HG03045 (cell line): Measurements from ENCODE around the gene CLOCK.

Experiments
- ATAC-seq: cut with Tn5 transposase; IDR thresholded peaks from one replicate; pipeline ENCODE4 v1.9.1; 2021; ENCODE audit warnings: mild to moderate bottlenecking, moderate library complexity; ENCODE audit not compliant: unreplicated experiment

The CLOCK gene

DNA sequence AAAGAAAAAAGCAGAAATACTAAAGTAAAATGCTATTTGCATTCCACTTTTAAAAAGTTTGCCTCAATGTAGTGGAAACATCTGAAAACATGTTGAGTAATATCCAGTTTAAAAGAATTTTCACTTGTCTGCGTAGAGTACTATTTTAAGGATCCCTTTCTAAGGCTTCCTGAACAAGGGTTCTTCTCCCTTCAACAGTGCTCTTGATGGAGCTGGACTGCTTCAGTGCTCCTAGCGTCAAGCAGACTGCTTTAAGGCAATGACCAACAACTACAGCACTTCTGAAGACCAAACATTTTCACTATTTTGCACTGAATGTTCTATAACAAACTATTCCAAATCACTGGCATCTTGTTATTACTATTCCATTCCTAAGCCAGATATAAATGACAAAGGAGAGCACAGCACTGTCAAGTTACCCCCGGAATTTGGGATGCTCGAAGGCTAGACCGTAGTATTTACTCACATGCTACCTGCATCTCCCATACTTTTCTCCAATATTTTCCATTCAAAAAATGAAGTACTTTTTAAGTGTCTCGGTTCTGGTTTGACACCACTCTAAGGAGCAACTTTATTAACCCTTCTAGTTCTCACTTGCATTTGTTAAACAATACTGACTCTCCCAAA is 114.9 kb downstream of the CLOCK start:
- no peak for ATAC-seq

GRCh38 chr4:55424791-55425190 is 121.9 kb downstream of the CLOCK start:
- no peak for ATAC-seq

DNA sequence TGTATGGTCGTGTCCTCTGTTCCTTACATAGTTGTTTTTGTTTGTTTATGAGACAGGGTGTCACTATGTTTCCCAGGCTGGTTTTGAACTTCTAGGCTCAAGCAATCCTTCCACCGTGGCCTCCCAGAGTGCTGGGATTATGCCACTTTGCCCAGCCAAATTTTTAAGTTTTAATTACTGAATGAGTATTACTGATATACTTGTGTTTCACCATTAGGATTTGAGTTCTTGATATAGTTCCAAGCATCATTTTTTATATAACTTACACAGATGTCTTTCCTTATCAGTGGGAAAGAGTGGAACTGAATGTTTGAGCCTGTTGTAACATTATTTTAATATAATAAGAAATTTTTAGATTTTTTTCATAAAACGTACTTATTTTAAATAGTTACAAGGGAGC is 130.5 kb downstream of the CLOCK start:
- no peak for ATAC-seq

GRCh38 chr4:55411621-55412020 is 135.1 kb downstream of the CLOCK start:
- ATAC-seq, result no peak

- ATAC-seq, result no peak
Observed at GRCh38 chr4:55410431-55410830, 136.3 kb downstream of the CLOCK start.

DNA sequence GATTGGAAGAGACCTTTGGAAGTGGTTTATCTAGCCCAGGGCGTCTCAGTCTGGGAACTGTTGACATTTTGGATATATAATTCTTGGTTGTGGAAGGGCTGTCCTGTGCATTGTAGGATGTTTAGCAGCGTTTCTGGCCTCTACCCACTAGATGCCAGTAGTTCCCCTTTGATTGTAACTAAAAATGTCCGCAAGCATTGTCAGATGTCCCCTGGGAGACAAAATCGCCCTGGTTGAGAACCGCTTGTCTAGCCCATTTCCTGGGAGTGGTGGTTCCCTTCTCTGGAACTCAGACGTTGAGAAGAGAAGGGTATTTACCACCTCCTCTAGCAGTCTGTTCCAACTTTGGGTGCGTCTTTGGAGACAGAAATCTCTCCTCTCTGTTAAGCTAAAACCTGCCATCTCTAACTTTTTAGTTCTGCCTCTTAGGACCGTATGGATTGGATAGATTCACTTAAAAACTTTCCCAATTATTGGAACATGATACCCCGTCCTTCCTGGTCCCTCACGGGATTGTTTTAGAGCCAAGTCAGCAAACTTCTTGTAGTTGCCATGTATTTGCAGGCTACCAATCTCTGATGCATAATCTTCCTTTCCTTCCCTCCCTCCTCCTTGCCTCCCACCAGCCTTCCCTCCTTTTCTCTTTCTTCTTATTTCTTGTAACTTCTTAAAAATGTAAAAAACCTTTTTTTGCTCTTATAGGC is 137.1 kb downstream of the CLOCK start:
- ATAC-seq, result no peak

DNA sequence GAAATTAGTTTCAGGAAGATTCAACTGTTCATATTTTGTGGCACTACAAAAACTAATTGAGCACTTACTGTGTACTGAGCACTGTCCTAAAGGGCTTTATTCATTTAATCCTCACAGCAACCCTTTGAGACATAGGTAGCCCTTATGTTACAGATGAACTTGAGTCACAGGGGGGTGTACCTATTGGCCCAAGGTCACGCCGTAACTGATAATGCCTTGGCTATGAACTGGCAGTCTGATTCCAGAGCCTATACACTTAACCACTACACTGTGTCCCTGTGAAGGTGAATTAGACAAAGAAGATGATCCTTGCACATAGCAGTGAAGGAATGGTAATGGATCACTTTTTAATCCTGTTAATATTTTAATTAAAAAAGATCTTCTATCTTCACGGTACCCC is 138.9 kb downstream of the CLOCK start:
- ATAC-seq, result no peak

- no peak for ATAC-seq
Observed at GRCh38 chr4:55407119-55407518, 139.6 kb downstream of the CLOCK start.

- no peak for ATAC-seq
Observed at GRCh38 chr4:55406545-55406944, 140.2 kb downstream of the CLOCK start.

DNA sequence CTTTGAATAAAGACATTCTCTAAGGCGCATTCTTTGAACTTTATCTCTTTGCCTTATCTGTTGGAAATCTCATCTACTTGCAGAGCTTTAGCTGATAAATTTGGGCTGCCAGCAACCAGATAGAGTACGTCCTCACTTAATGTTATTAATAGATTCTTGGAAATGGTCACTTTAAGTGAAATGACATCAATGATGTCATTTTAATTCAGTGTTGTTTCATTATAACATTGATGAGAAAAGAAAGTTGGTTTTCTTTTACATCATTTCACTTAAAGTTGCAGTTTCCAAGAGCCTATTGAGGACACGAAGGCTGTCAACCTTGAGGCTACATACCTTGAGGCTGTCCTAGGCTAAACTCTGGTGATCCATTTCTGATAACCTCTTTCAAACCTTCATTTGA is 141.6 kb downstream of the CLOCK start:
- ATAC-seq, result no peak

DNA sequence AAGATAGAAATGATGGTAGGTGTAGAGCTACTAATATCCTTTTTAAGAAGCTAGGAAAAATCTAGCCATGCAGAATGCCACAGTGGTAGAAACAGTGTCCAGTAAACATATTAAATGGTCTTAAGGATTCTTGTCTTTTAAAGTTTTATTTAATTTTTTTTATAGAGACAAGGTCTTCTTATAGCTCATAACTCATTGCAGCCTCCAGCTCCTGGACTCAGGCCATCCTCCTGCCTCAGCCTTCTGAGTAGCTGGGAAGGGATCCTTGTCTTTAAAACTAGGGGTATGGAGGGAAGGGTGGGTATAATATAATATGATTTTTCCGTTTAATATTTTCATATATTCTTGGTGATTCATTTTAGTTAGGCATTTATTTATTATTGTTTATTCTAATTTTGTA is 147.1 kb downstream of the CLOCK start:
- ATAC-seq, result no peak

- ATAC-seq, result no peak
Observed at GRCh38 chr4:55398966-55399365, 147.7 kb downstream of the CLOCK start.

DNA sequence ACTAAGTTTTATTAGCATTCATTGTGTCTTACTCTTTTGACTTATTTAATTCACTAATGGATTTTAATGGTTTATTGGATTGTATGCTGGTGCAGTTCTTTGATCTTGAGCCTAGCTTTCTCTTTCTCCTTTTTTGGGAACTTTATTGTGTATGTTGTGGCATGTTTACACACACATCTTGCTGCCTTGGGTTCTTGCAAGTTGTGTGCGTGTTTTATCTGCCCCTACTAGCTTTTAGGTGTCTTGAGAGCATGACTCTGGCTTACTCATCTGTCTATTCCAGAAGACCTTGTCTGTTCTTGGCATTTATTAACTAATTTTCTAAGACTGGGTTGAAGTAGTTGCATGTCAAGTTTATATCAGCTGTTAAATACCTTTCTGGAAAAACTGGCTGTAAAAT is 148.2 kb downstream of the CLOCK start:
- ATAC-seq, result no peak

GRCh38 chr4:55397520-55398321 is 149.0 kb downstream of the CLOCK start:
- no peak for ATAC-seq

DNA sequence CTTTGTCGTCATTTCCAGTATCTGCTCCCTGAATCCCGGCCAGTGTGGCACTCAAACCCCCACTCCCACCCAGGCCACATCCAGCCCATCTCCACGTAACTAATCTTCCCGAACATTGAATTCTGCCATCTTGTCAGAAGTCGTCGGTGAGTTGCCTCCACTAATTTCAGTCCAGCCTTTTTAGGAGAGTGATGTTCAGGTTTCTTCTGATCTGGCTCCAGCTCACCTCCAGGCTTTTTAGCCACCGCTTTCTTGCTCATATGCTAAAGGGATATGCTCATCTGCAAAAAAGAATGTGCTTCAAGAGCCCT is 149.6 kb downstream of the CLOCK start:
- ATAC-seq, result no peak

GRCh38 chr4:55396308-55397125 is 150.2 kb downstream of the CLOCK start:
- ATAC-seq, result peak; percentile 30

DNA sequence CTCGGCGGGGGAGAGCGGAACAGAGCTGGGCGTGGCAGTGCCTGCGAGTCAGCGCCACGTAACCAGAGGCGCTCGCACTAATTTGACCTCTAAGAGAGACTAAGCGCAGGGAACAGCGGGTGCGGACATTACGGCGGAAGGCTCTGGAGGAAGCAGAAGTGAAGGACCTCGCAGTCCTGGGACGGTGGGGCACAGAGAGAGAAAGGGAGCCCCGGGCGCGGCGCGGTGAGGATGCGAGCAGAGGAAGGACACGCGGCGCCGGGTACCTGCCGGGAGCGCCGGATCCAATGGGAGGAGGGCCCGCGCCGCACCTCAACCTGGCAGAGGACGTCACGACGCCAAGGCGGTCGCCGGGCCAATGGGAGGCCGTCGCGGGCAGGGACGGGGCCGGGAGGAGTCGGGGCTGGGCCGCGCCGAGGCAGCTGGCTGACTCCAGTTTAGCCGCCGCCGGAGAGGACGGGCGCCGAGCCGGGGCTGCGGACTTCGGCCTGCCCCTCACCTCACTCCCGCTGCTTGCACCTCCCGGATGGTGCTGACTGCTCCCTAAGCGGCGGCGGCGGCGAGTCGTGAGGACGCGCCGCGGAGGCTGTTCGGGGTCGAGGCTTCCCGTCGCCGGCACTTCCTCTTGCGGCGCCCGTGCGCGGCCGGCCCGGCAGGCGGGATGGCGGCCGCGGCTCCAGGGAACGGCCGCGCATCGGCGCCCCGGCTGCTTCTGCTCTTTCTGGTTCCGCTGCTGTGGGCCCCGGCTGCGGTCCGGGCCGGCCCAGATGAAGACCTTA is 151.0 kb downstream of the CLOCK start, which contains the start of gene TMEM165:
Gene TMEM165 (plus strand): TSS at position 429 of the 779 bp plus-strand sequence. CDS start 233 bp downstream, at position 662.
- peak; percentile 97 for ATAC-seq

DNA sequence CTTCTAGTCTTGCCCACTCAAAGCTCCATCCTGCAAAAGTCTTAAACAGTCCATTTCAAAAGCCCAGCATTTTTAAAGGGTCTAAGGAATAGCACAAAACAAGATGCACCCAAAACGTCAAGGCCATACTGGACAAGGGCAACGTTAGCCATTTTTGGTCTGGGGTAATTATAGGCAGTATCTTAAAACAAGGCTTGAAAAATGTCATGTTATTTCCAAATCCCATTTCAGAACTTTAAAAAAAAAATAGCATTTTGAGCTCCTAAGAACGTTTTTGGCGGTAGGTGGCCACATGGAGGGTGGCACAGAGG is 151.5 kb downstream of the CLOCK start:
- ATAC-seq, result peak; percentile 1

GRCh38 chr4:55393461-55394320 is 153.0 kb downstream of the CLOCK start:
- no peak for ATAC-seq

DNA sequence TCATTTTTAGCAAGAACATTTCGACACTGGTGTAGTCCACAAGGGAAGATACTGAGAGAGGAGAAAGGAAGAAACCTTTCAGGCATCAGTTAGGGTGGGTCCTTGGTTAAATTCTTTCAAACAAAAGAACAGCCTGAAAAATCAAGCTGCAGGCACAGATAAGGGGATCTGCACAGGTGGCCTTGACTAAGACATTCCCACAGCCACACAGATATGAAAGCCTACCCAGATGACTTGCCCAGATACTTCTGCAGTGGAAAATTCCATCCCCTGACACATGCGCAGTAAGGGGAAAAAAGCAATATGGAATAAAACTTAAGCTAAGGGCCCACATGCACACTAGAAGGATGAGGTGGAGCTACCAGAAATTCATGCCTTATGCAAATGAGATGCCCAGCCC is 159.9 kb downstream of the CLOCK start:
- ATAC-seq, result no peak
